K562 (cell line): ENCODE measurements around the gene CPSF4. TPM values are rescaled to one million over a fixed set of nuclear protein-coding genes. Genes with fewer than 3 reads are reported as not detected.

Source experiments
- AFF1 ChIP-seq, 2 experiments: fragments of 450-650 bp; IDR thresholded peaks; 2 replicates each; pipeline ENCODE4 v1.6.1; 2018; ENCODE audit warnings: mild to moderate bottlenecking in 2 of 2, low read depth in 1 of 2; ENCODE audit not compliant: partially characterized antibody in 2 of 2
- CTCFL ChIP-seq: IDR thresholded peaks from 2 replicates; pipeline ENCODE4 v1.6.1; 2011; ENCODE audit warnings: borderline replicate concordance, low read depth, mild to moderate bottlenecking, moderate library complexity, low read length; ENCODE audit not compliant: insufficient read depth, poor library complexity, severe bottlenecking
- E2F4 ChIP-seq: sonication (generic); formaldehyde crosslinking; IDR thresholded peaks from 2 replicates; pipeline ENCODE4 v1.8.0; 2022; ENCODE audit warnings: mild to moderate bottlenecking, low read depth, missing genetic modification reagents
- E4F1 ChIP-seq: fragments of 250-450 bp; sonication (Bioruptor Pico); IDR thresholded peaks from 2 replicates; pipeline ENCODE4 v1.5.0; 2021; ENCODE audit warnings: mild to moderate bottlenecking, borderline replicate concordance
- HSF4 ChIP-seq: fragments of 250-450 bp; sonication (Bioruptor Pico); IDR thresholded peaks from 2 replicates; pipeline ENCODE4 v2.1.2; 2022; ENCODE audit warnings: mild to moderate bottlenecking, moderate library complexity, borderline replicate concordance
- IRF9 ChIP-seq: fragments of 450-650 bp; IDR thresholded peaks from 2 replicates; pipeline ENCODE4 v1.6.1; 2016; ENCODE audit warnings: missing biosample characterization, missing genetic modification characterization
- RBM34 ChIP-seq: fragments of 200-400 bp; formaldehyde crosslinking; IDR thresholded peaks from 2 replicates; pipeline ENCODE4 v1.6.1; 2018; ENCODE audit warnings: low read length, borderline replicate concordance; ENCODE audit not compliant: insufficient read depth
- SMAD1 ChIP-seq: fragments of 150-350 bp; IDR thresholded peaks from 2 replicates; pipeline ENCODE4 v1.6.1; 2014; ENCODE audit warnings: low read length, low read depth; ENCODE audit not compliant: partially characterized antibody
- THRAP3 ChIP-seq: fragments of 450-650 bp; IDR thresholded peaks from 2 replicates; pipeline ENCODE4 v1.6.1; 2016; ENCODE audit warnings: mild to moderate bottlenecking, inconsistent platforms, borderline replicate concordance
- ZNF316 ChIP-seq: fragments of 450-650 bp; IDR thresholded peaks from 2 replicates; pipeline ENCODE4 v1.6.1; 2016
- ZNF384 ChIP-seq: IDR thresholded peaks from 2 replicates; pipeline ENCODE4 v1.6.1; 2012; ENCODE audit warnings: low read depth, low read length, improper control_type of control experiment
- ZNF449 ChIP-seq: fragments of 250-450 bp; sonication (Bioruptor Pico); IDR thresholded peaks from 2 replicates; pipeline ENCODE4 v1.8.0; 2022; ENCODE audit warnings: moderate library complexity, mild to moderate bottlenecking, inconsistent platforms
- polyA plus RNA-seq, 8 experiments: library from polyadenylated mRNA; depleted of rRNA in 4 of 8; stranded (reverse) in 5 of 8; unstranded in 3 of 8; fragments of >200 nt; fragmentation: Nextera tagmentation in 2 of 8; fragmentation: Illumina TruSeq in 1 of 8; extraction: Ambion mirVana in 2 of 8; extraction: Trizol in 1 of 8; gene quantifications; 2 replicates each; pipeline versions ENCODE4 v1.2.1 to v1.2.3, GENCODE V29; 2011 to 2014; ENCODE audit warnings: inconsistent platforms in 1 of 8, missing spikeins in 1 of 8
- total RNA-seq, 7 experiments: library from RNA; depleted of rRNA in 6 of 7; stranded (reverse); fragments of >200 nt in 6 of 7; fragmentation: Illumina TruSeq in 2 of 7; extraction: Trizol in 2 of 7; gene quantifications; 2 replicates each; pipeline versions ENCODE4 v1.2.1 to v1.2.3, GENCODE V29; 2011 to 2021; ENCODE audit warnings: low replicate concordance in 1 of 7

The CPSF4 gene
- total and polyA plus RNA-seq, 9 of the 15 experiments (the other 6 are each of a cell fraction or from before 2014, with no cell fraction given): 16.9 to 118 (median 71.7) TPM

- TF ChIP-seq AFF1 (IDR thresholded peaks at IDR 0.05; ENCODE audit: low read depth in 1 of 2, partially characterized antibody in 2 of 2): peak in 1 of 2 experiments; percentile 81
- no peak for TF ChIP-seq THRAP3
- TF ChIP-seq E4F1: peak; percentile 35; the same call in 1 of the 2 replicates
- TF ChIP-seq E2F4: peak; percentile 17; the same call in 1 of the 2 replicates
- TF ChIP-seq ZNF449 (CRISPR knock-in tag): no peak
- TF ChIP-seq CTCFL: no peak
- no peak for TF ChIP-seq RBM34
- TF ChIP-seq IRF9 (tag): no peak
- peak; percentile 5 for TF ChIP-seq SMAD1
- peak; percentile 20; the same call in 1 of the 2 replicates for TF ChIP-seq ZNF316
- no peak for TF ChIP-seq ZNF384
- no peak for TF ChIP-seq HSF4 (CRISPR knock-in tag)
Observed at GRCh38 chr7:99499721-99500636, 61.2 kb downstream of the CPSF4 start, which contains the start of gene ZNF394 (continued).
